BLaER1 treated with 17β-estradiol and CSF1 and Interleukin-3, amounts not matched to agents 10 nM and 100 nM (cell line): ENCODE data around the gene PITPNM3.

Experiments
- H3K27ac ChIP-seq, 11 experiments: shearing (Covaris generic); formaldehyde crosslinking; 2 replicates each; pipeline ENCODE4 v1.8.1; 2022
- H3K27me3 ChIP-seq, 11 experiments: shearing (Covaris generic); formaldehyde crosslinking; 2 replicates each; pipeline ENCODE4 v1.8.1; 2022
- H3K36me3 ChIP-seq, 11 experiments: shearing (Covaris generic); formaldehyde crosslinking; 2 replicates each; pipeline ENCODE4 v1.8.1; 2022
- H3K4me1 ChIP-seq, 10 experiments: shearing (Covaris generic); formaldehyde crosslinking; 2 replicates each; pipeline ENCODE4 v1.8.1; 2022
- H3K4me2 ChIP-seq, 11 experiments: shearing (Covaris generic); formaldehyde crosslinking; 2 replicates each; pipeline ENCODE4 v1.8.1; 2022
- H3K4me3 ChIP-seq, 10 experiments: shearing (Covaris generic); formaldehyde crosslinking; 2 replicates each; pipeline ENCODE4 v1.8.1; 2022
- H3K9ac ChIP-seq, 11 experiments: shearing (Covaris generic); formaldehyde crosslinking; 2 replicates each; pipeline ENCODE4 v1.8.1; 2022
- H3K9me3 ChIP-seq, 11 experiments: shearing (Covaris generic); formaldehyde crosslinking; replicated peaks in 1 of 11; 2 replicates each; pipeline ENCODE4 v1.8.1; 2022
- H4K20me1 ChIP-seq, 11 experiments: shearing (Covaris generic); formaldehyde crosslinking; 2 replicates each; pipeline ENCODE4 v1.8.1; 2022
- Cebpa-rat ChIP-seq, 11 experiments: shearing (Covaris generic); IDR thresholded peaks; 2 replicates each; pipeline ENCODE4 v1.8.1; 2022

PITPNM3 gene

DNA sequence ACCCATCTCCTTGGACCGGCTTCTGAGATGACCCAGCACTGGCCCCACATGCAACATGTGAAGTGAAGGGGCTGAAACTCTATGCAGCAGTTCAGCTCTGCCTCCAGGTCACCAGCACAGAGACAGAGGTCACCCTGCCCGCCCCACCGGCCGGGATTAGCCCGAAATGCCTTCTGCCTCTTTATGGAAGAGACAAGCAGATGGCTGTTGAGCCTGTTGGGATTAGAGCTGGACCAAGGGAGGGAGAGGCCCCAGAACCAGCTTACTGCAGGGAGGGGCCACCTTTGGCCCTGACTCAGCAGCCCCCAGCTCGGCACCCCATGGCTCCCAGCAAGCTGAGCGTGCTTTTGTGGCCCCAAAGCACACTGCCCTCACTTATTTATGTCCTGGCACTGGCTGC, 127.1 kb downstream of the PITPNM3 start:
- Histone ChIP-seq H3K4me2 (no peak overlapping the region), H3K4me3 (no peak overlapping the region), H3K36me3 (no peaks in the 10 kb centered on the region), H3K27me3 (peaks cover 0 to 88% (median 10%) of the 10 kb centered on the region in 11 experiments; a peak in 13 of 22 replicates), H3K9ac (no peak overlapping the region), H3K27ac (no peak overlapping the region), H3K4me1 (peaks cover 21 to 41% (median 34%) of the 10 kb centered on the region in 10 experiments), H4K20me1 (peaks cover 0 to 42% (median 5%) of the 10 kb centered on the region in 11 experiments; a peak in 10 of 22 replicates), H3K9me3 (peaks cover 11 to 21% (median 15%) of the 10 kb centered on the region in 11 experiments; a peak in 21 of 22 replicates)
- no peak for TF ChIP-seq Cebpa-rat (IDR thresholded peaks at IDR 0.05)

DNA sequence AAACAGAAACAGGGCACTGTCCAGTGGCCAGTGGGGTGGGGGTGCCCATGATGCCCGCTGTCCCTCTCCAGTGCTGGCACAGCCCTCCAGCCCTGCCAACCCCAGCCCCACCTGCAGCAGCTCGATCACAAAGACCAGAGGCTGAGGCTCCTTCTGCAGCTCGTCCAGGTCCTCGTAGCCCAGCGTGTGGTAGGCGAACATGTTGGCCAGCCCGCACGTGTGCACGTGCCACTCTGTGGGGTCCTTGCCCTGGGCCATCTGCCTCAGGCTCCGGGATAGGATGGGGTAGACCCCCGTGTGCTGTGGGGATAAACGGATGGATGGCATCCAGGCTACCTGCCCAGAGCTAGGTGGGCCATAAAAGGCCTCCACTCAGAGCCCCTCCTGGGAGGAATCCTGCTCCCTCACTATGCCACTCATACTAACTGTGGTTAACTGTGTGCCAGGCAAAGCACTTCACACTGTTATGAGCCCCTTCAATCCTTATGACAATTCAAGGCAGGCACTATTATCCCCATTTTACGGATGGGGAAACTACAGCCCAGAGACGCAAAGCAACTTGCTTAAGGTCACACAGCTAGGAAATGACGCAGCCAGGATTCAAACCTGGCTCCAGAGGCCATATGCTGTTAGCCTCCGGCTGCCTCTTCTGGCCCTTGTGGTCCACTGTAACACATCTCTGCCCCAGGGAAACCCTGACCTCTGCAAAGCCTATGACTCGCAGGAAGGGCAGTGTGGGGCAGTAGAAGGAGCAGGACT, 128.0 kb downstream of the PITPNM3 start:
- Histone ChIP-seq H3K9ac (0 out of 22 replicates have a peak overlapping the region, but pooled peaks of 1 of the 11 experiments have one; percentile 2), H3K4me1 (peaks cover 21 to 49% (median 36%) of the 10 kb centered on the region in 10 experiments), H3K36me3 (no peaks in the 10 kb centered on the region), H3K27ac (peak overlapping the region in 2 of 11 experiments; percentile 13 to 19; a peak in 1 of 22 replicates), H3K4me3 (no peak overlapping the region), H3K27me3 (peaks cover 0 to 93% (median 10%) of the 10 kb centered on the region in 11 experiments; a peak in 13 of 22 replicates), H3K4me2 (peak overlapping the region; percentile 67 to 88 (median 80)), H3K9me3 (peaks cover 11 to 21% (median 15%) of the 10 kb centered on the region in 11 experiments; a peak in 21 of 22 replicates), H4K20me1 (peaks cover 0 to 49% (median 5%) of the 10 kb centered on the region in 11 experiments; a peak in 11 of 22 replicates)
- TF ChIP-seq Cebpa-rat (IDR thresholded peaks at IDR 0.05): no peak

DNA sequence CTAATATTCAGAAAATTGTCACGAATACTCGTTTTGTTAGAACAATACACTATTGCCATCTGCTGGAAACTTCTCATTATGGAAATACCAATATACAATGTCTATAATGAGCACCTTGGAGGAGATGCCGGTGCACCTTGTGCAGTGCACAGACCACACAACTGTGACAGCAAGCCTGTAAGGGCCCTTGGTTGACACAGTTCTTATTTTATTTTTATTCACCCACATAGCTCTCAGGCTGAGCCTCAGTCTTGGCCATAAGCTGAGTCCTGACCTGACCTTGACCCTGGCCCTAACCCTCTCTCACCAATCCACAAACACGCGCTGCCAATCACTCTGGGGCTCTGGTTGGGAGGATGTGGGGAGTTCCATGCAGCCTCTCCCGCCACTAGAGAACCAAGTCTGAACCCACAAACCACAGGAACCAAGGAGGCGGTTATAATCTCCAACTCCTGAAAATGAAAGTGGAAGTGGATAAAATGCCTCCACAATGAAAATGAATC, 129.0 kb downstream of the PITPNM3 start:
- Histone ChIP-seq H3K4me3 (no peak overlapping the region), H3K9ac (no peak overlapping the region), H3K4me1 (peaks cover 21 to 52% (median 37%) of the 10 kb centered on the region in 10 experiments), H4K20me1 (peaks cover 0 to 60% (median 7%) of the 10 kb centered on the region in 11 experiments; a peak in 12 of 22 replicates), H3K4me2 (peak overlapping the region; percentile 67 to 88 (median 80)), H3K36me3 (no peaks in the 10 kb centered on the region), H3K27me3 (peaks cover 0 to 93% (median 10%) of the 10 kb centered on the region in 11 experiments; a peak in 13 of 22 replicates), H3K27ac (no peak overlapping the region), H3K9me3 (peaks cover 11 to 21% (median 15%) of the 10 kb centered on the region in 11 experiments; a peak in 21 of 22 replicates)
- no peak for TF ChIP-seq Cebpa-rat (IDR thresholded peaks at IDR 0.05)

DNA sequence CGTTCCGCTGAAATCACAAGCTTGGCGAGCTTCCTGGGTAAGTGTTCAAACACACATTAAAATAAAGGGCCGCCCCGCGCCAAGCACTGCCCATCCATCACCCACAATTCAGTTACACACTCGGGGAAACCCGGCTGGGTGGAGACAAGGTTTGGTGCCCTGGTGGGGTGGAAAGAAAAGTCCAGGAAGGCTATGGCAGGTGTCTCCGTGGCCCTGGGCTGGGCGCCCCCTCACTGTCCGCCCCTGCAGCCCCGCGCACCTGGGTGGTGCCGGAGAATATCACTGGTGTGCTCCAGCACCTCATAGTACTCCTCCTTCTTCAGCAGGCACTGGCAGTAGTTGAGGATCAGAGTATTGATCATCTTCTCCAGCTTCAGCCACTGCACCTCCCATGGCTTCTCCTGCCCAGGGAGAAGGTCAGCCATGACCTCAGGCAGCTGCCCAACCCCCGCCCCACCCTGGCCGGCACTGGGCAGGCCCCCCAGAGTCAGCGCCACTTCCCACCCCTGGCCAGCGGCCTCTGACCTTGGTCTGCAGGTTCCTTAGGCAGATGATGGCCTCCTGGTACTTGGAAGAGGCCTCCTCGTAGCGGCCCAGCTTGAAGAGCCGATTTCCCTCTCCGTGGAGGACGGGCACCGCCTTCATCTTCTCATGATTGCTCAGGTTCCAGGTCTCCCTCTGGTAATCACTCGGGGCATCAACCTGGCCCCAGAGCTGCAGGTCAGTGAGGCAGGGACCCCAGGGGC, 129.8 kb downstream of the PITPNM3 start:
- no peaks in the 10 kb centered on the region for H3K36me3 ChIP-seq
- H4K20me1 ChIP-seq: peaks cover 0 to 63% (median 7%) of the 10 kb centered on the region in 11 experiments; a peak in 12 of 22 replicates
- no peak overlapping the region for H3K4me3 ChIP-seq
- H3K4me2 ChIP-seq: peak overlapping the region; percentile 67 to 88 (median 80); a peak in 21 of 22 replicates
- H3K27me3 ChIP-seq: peaks cover 0 to 88% (median 10%) of the 10 kb centered on the region in 11 experiments; a peak in 13 of 22 replicates
- no peak overlapping the region for H3K27ac ChIP-seq
- peaks cover 21 to 54% (median 38%) of the 10 kb centered on the region in 10 experiments for H3K4me1 ChIP-seq
- TF ChIP-seq Cebpa-rat (IDR thresholded peaks at IDR 0.05): no peak
- no peak overlapping the region for H3K9ac ChIP-seq
- H3K9me3 ChIP-seq: peaks cover 11 to 16% (median 13%) of the 10 kb centered on the region in 11 experiments; a peak in 21 of 22 replicates

DNA sequence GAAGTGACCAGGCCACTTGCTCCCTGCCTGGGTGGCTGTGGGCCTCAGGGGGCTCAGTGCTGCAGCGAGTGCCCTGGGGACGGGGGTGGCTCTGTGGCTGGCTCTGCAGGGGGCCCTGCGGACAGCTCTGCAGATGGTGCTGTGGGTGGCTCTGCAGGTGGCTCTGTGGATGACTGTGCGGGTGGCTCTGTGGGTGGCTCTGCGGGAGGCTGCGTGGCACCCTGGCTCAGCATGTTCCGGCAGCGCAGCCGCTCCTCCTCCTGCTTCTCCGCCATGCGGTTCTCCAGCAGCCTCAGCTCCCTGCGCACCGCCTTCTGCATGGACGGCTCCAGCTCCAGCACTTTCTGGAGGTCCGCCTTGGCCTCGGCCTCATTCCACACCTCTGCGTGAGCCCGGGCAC, 130.9 kb downstream of the PITPNM3 start:
- no peak overlapping the region for H3K9ac ChIP-seq
- TF ChIP-seq Cebpa-rat (IDR thresholded peaks at IDR 0.05): no peak
- H3K4me2 ChIP-seq: peak overlapping the region in 8 of 11 experiments; percentile 23 to 75 (median 36); a peak in 14 of 22 replicates
- peaks cover under 1 to 6% (median 2%) of the 10 kb centered on the region in 11 experiments; a peak in 20 of 22 replicates for H3K9me3 ChIP-seq
- H3K27me3 ChIP-seq: peaks cover 0 to 86% (median 10%) of the 10 kb centered on the region in 11 experiments; a peak in 13 of 22 replicates
- H3K4me3 ChIP-seq: no peak overlapping the region
- H4K20me1 ChIP-seq: peaks cover 0 to 70% (median 7%) of the 10 kb centered on the region in 11 experiments; a peak in 12 of 22 replicates
- H3K36me3 ChIP-seq: no peaks in the 10 kb centered on the region
- H3K27ac ChIP-seq: no peak overlapping the region
- peaks cover 21 to 54% (median 38%) of the 10 kb centered on the region in 10 experiments for H3K4me1 ChIP-seq

DNA sequence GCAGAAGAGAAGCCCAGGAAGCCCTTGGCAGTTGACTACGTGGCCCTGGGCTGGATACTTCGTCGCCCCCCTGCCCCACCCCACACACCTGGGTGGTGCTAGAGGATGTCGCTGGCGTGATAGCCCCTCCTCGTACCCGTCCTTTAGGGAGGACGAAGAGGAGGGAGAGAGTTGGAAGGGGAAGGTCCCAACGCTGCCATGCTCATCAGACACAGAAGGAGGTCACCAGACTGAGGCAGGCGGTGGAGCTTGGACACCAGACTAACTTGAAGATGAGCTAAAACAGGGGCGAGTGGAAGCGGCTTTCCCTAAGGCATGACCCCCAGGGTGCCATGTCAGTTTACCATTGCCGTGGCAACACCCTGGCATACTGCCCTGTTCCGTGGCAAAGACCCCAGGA, 132.4 kb downstream of the PITPNM3 start:
- peak overlapping the region in 5 of 11 experiments; percentile 3 to 36 (median 12); a peak in 2 of 22 replicates for H3K4me2 ChIP-seq
- H4K20me1 ChIP-seq: peaks cover 0 to 68% (median 7%) of the 10 kb centered on the region in 11 experiments; a peak in 12 of 22 replicates
- no peak overlapping the region for H3K9ac ChIP-seq
- H3K9me3 ChIP-seq: no peaks in the 10 kb centered on the region
- no peak overlapping the region for H3K27ac ChIP-seq
- no peak overlapping the region for H3K4me3 ChIP-seq
- no peak for TF ChIP-seq Cebpa-rat (IDR thresholded peaks at IDR 0.05)
- H3K27me3 ChIP-seq: peaks cover 0 to 78% (median 10%) of the 10 kb centered on the region in 11 experiments; a peak in 13 of 22 replicates
- peaks cover 21 to 54% (median 38%) of the 10 kb centered on the region in 10 experiments for H3K4me1 ChIP-seq
- no peaks in the 10 kb centered on the region for H3K36me3 ChIP-seq

DNA sequence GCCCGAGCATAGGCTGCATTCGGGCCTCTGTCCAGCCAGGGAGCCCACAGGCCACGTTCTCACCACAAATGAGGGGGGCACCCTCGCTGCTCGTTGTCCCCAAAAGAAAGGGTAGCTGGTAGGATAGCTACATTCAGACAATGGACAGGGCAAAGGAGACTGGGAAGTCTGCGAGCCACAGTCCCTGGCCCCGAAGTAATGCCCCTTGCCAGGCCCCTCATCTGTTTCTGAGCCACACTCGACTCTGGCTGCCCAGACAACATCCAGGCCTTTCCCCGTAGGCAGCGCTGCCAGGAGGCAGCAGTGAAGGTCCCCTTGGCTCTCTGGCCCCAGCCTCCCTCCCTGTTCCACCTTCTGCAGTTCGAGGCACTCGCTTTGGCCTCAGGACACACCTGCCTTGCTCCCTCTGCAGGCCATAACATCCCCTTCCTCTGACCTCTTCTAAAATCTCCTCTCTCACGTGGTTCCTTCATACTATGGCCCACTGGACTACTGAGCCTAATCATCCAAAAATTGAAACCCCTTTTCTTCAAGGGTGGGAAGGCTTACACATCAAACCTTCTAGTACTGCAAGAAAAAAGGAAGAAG, 133.6 kb downstream of the PITPNM3 start:
- Histone ChIP-seq H3K4me1 (peaks cover 11 to 42% (median 27%) of the 10 kb centered on the region in 10 experiments), H4K20me1 (peaks cover 0 to 56% (median 6%) of the 10 kb centered on the region in 11 experiments; a peak in 11 of 22 replicates), H3K36me3 (no peaks in the 10 kb centered on the region), H3K27ac (no peak overlapping the region), H3K9me3 (no peaks in the 10 kb centered on the region), H3K9ac (no peak overlapping the region), H3K27me3 (peaks cover 0 to 67% (median 10%) of the 10 kb centered on the region in 11 experiments; a peak in 13 of 22 replicates), H3K4me2 (0 out of 22 replicates have a peak overlapping the region, but pooled peaks of 1 of the 11 experiments have one; percentile 31), H3K4me3 (no peak overlapping the region)
- no peak for TF ChIP-seq Cebpa-rat (IDR thresholded peaks at IDR 0.05)
